ENCODE measurements around the gene ZBTB7B.

Gene ZBTB7B

GRCh38 chr1:155002464-155003226 is at the start of gene ZBTB7B:
Gene ZBTB7B, plus strand, starts transcription at chr1:155002802. Its CDS starts 11,859 bp downstream, at chr1:155014661.
- no peak for FAIRE-seq

- FAIRE-seq, result no peak
These were observed 49.0 kb upstream of the ZBTB7B start for GRCh38 chr1:154953611-154954038.

- no peak for FAIRE-seq
These were observed 48.1 kb upstream of the ZBTB7B start for GRCh38 chr1:154954541-154954940.

GRCh38 chr1:154955039-154955717 is 47.4 kb upstream of the ZBTB7B start:
- FAIRE-seq, result no peak

- peak; percentile 90 for FAIRE-seq
These were observed 46.7 kb upstream of the ZBTB7B start, which contains the start of gene PBXIP1 for GRCh38 chr1:154955718-154956543. Gene PBXIP1, minus strand, starts transcription at chr1:154956099. Its CDS starts 2,378 bp downstream, at chr1:154953721.

- FAIRE-seq, result no peak
These were observed 46.1 kb upstream of the ZBTB7B start for GRCh38 chr1:154956544-154956941.

GRCh38 chr1:154957091-154957657 is 45.4 kb upstream of the ZBTB7B start:
- FAIRE-seq, result no peak

- FAIRE-seq, result no peak
These were observed 44.6 kb upstream of the ZBTB7B start for GRCh38 chr1:154958036-154958435.

- FAIRE-seq, result no peak
These were observed 43.7 kb upstream of the ZBTB7B start for GRCh38 chr1:154958681-154959425.

- no peak for FAIRE-seq
These were observed 43.2 kb upstream of the ZBTB7B start for GRCh38 chr1:154959426-154959780.

- no peak for FAIRE-seq
These were observed 42.0 kb upstream of the ZBTB7B start for GRCh38 chr1:154960446-154961136.

- no peak for FAIRE-seq
These were observed 41.1 kb upstream of the ZBTB7B start, which contains the start of gene PYGO2 for GRCh38 chr1:154961207-154962155. Gene PYGO2, minus strand, starts transcription at chr1:154961782. Its CDS starts 206 bp downstream, at chr1:154961576.

GRCh38 chr1:154962156-154962749 is 40.3 kb upstream of the ZBTB7B start:
- FAIRE-seq, result no peak

GRCh38 chr1:154962795-154963330 is 39.7 kb upstream of the ZBTB7B start:
- no peak for FAIRE-seq

- FAIRE-seq, result no peak
These were observed 39.0 kb upstream of the ZBTB7B start for GRCh38 chr1:154963643-154964042.

GRCh38 chr1:154964359-154964758 is 38.2 kb upstream of the ZBTB7B start:
- FAIRE-seq, result no peak

GRCh38 chr1:154966111-154966510 is 36.5 kb upstream of the ZBTB7B start:
- no peak for FAIRE-seq

GRCh38 chr1:154967331-154967950 is 35.2 kb upstream of the ZBTB7B start:
- no peak for FAIRE-seq

GRCh38 chr1:154968731-154969130 is 33.9 kb upstream of the ZBTB7B start:
- no peak for FAIRE-seq
